Activated CD4-positive, alpha-beta T cell treated with anti-CD3 and anti-CD28 coated beads, Interleukin-2, Interleukin-4, amounts not matched to agents 100 ng/mL and 50 ng/mL, durations not matched to agents 16 hours and 8 hours (primary cell): ENCODE data around the gene CABP4.

Source experiments
- DNase-seq: peaks from one replicate; pipeline ENCODE4 v3.0.0-alpha.2; 2020; ENCODE audit warnings: low spot score

CABP4 gene

GRCh38 chr11:67482275-67482826, 27.2 kb downstream of the CABP4 start:
- no peak for DNase-seq

- DNase-seq: peak; percentile 99
These were observed 28.0 kb downstream of the CABP4 start, which contains the start of gene AIP for GRCh38 chr11:67482827-67483798. AIP (plus strand) TSS chr11:67483026; CDS start chr11:67483159, 133 bp downstream.

- peak; percentile 67 for DNase-seq
These were observed 28.9 kb downstream of the CABP4 start for GRCh38 chr11:67483831-67484665.

- peak; percentile 87 for DNase-seq
These were observed 29.7 kb downstream of the CABP4 start for GRCh38 chr11:67484847-67485311.

- DNase-seq: peak; percentile 84
These were observed 30.8 kb downstream of the CABP4 start for GRCh38 chr11:67485873-67486361.

- peak; percentile 69 for DNase-seq
These were observed 31.5 kb downstream of the CABP4 start for GRCh38 chr11:67486481-67487195.

GRCh38 chr11:67489203-67489884, 34.2 kb downstream of the CABP4 start:
- DNase-seq: no peak

- no peak for DNase-seq
These were observed 35.0 kb downstream of the CABP4 start for GRCh38 chr11:67489885-67490726.

GRCh38 chr11:67490727-67491065, 35.5 kb downstream of the CABP4 start:
- DNase-seq: no peak

GRCh38 chr11:67491276-67492068, 36.3 kb downstream of the CABP4 start:
- DNase-seq: no peak

- no peak for DNase-seq
These were observed 37.0 kb downstream of the CABP4 start for GRCh38 chr11:67492069-67492727.

- DNase-seq: no peak
These were observed 37.8 kb downstream of the CABP4 start for GRCh38 chr11:67492801-67493547.

GRCh38 chr11:67493548-67494370, 38.6 kb downstream of the CABP4 start:
- DNase-seq: no peak

GRCh38 chr11:67494371-67495233, 39.4 kb downstream of the CABP4 start:
- DNase-seq: no peak

- DNase-seq: no peak
These were observed 40.3 kb downstream of the CABP4 start for GRCh38 chr11:67495234-67496005.
